Measurements from ENCODE around the gene UACA.

The UACA gene

GRCh38 chr15:70643783-70644125 lies 119.6 kb downstream of the UACA start:
- H2AFZ ChIP-seq (ENCODE audit: low read depth, low read length), result no peak overlapping the region
- H3K36me3 ChIP-seq (replicated peaks; ENCODE audit: low read depth, low read length), result no peaks in the 10 kb centered on the region
- H3K9me3 ChIP-seq (ENCODE audit: insufficient read depth, low read length), result no peaks in the 10 kb centered on the region
- no peak overlapping the region for H3K4me3 ChIP-seq (ENCODE audit: low read length)
- no peak overlapping the region for H3K4me2 ChIP-seq (ENCODE audit: low read length)
- H3K4me1 ChIP-seq (ENCODE audit: low read length), result no peaks in the 10 kb centered on the region
- H3K9ac ChIP-seq (ENCODE audit: low read length), result no peak overlapping the region
- peaks cover 32% of the 10 kb centered on the region for H3K27me3 ChIP-seq (ENCODE audit: low read depth, low read length)
- no peaks in the 10 kb centered on the region for H3K79me2 ChIP-seq (ENCODE audit: low read length)
- H3K27ac ChIP-seq (ENCODE audit: low read length), result no peak overlapping the region
- no peak for TF ChIP-seq EZH2phosphoT487 (IDR thresholded peaks at IDR 0.05; ENCODE audit: low read depth)
- TF ChIP-seq CTCF (IDR thresholded peaks at IDR 0.05; ENCODE audit: low read depth, low read length), result no peak
- no peaks in the 10 kb centered on the region for H4K20me1 ChIP-seq (ENCODE audit: insufficient read depth, low read length)

DNA sequence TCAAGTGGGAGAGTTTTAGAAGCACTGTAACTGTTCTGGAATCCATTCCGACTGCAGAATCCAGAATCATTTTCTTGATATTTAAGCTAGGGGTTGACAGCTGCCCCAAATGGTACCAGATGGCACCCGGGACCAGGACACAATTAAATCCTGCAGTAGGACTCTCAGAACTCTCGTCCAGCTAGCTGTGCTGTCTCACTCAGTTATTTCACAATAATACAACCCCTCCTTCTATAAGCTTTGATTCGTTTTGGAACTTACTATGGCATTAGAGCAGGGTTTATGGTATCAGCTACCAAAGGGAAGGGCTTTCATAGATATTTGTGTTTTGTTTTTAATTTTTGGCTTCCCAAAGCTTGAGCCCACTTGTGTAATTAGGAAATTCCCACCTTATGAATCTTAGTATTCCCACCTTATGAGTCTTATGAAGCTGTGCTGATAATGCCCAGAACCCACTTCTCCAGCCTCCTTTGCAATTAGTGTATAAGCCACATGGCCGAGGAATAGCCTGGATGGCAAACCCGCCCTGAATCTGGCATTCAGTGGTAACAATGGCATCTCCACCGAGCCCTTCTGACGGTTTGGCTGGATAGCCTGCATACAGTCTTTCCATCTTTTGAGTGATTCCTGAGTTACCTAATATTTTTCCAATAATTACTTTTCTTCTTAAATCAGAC lies 120.1 kb downstream of the UACA start:
- peaks cover 32% of the 10 kb centered on the region for H3K27me3 ChIP-seq (ENCODE audit: low read depth, low read length)
- no peak overlapping the region for H3K4me3 ChIP-seq (ENCODE audit: low read length)
- no peaks in the 10 kb centered on the region for H3K79me2 ChIP-seq (ENCODE audit: low read length)
- H2AFZ ChIP-seq (ENCODE audit: low read depth, low read length), result no peak overlapping the region
- no peaks in the 10 kb centered on the region for H4K20me1 ChIP-seq (ENCODE audit: insufficient read depth, low read length)
- no peaks in the 10 kb centered on the region for H3K4me1 ChIP-seq (ENCODE audit: low read length)
- TF ChIP-seq EZH2phosphoT487 (IDR thresholded peaks at IDR 0.05; ENCODE audit: low read depth) (no peak), CTCF (IDR thresholded peaks at IDR 0.05; ENCODE audit: low read depth, low read length) (no peak)
- no peak overlapping the region for H3K27ac ChIP-seq (ENCODE audit: low read length)
- H3K4me2 ChIP-seq (ENCODE audit: low read length), result no peak overlapping the region
- H3K36me3 ChIP-seq (replicated peaks; ENCODE audit: low read depth, low read length), result no peaks in the 10 kb centered on the region
- no peaks in the 10 kb centered on the region for H3K9me3 ChIP-seq (ENCODE audit: insufficient read depth, low read length)
- H3K9ac ChIP-seq (ENCODE audit: low read length), result no peak overlapping the region

GRCh38 chr15:70636540-70637165 lies 126.7 kb downstream of the UACA start:
- H2AFZ ChIP-seq (ENCODE audit: low read depth, low read length), result peak overlapping the region; percentile 24
- no peak overlapping the region for H3K27ac ChIP-seq (ENCODE audit: low read length)
- H4K20me1 ChIP-seq (ENCODE audit: insufficient read depth, low read length), result no peaks in the 10 kb centered on the region
- H3K9ac ChIP-seq (ENCODE audit: low read length), result no peak overlapping the region
- no peaks in the 10 kb centered on the region for H3K36me3 ChIP-seq (replicated peaks; ENCODE audit: low read depth, low read length)
- peak overlapping the region; percentile 41 for H3K4me3 ChIP-seq (ENCODE audit: low read length)
- H3K27me3 ChIP-seq (ENCODE audit: low read depth, low read length), result peaks cover 29% of the 10 kb centered on the region
- TF ChIP-seq CTCF (IDR thresholded peaks at IDR 0.05; ENCODE audit: low read depth, low read length) (peak; percentile 54), EZH2phosphoT487 (IDR thresholded peaks at IDR 0.05; ENCODE audit: low read depth) (no peak)
- no peaks in the 10 kb centered on the region for H3K79me2 ChIP-seq (ENCODE audit: low read length)
- H3K9me3 ChIP-seq (ENCODE audit: insufficient read depth, low read length), result no peaks in the 10 kb centered on the region
- peaks cover 6% of the 10 kb centered on the region; the same call in 1 of the 2 replicates for H3K4me1 ChIP-seq (ENCODE audit: low read length)
- peak overlapping the region; percentile 44 for H3K4me2 ChIP-seq (ENCODE audit: low read length)

DNA sequence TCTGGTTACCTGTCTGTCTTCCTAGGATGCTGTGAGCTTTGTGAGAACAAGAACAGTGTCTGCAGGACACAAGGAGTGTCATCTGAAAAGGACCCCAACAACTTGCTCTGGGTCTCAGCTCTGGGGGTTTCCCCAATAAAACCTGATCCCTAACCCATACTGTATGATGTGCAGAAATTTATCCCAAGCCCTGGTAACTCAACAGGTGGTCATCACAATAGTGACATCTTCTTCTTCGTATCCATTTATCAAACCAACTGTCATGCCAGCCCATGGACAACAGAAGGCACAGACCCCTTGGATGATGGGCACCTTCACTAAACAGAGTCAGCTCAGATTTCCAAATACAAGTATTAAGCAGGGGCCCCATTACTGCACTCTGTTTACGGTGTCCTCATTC lies 127.5 kb downstream of the UACA start:
- no peak overlapping the region for H2AFZ ChIP-seq (ENCODE audit: low read depth, low read length)
- no peaks in the 10 kb centered on the region for H4K20me1 ChIP-seq (ENCODE audit: insufficient read depth, low read length)
- H3K36me3 ChIP-seq (replicated peaks; ENCODE audit: low read depth, low read length), result no peaks in the 10 kb centered on the region
- no peak overlapping the region for H3K27ac ChIP-seq (ENCODE audit: low read length)
- H3K79me2 ChIP-seq (ENCODE audit: low read length), result no peaks in the 10 kb centered on the region
- no peak overlapping the region for H3K9ac ChIP-seq (ENCODE audit: low read length)
- peaks cover 6% of the 10 kb centered on the region; the same call in 1 of the 2 replicates for H3K4me1 ChIP-seq (ENCODE audit: low read length)
- H3K27me3 ChIP-seq (ENCODE audit: low read depth, low read length), result peaks cover 34% of the 10 kb centered on the region
- TF ChIP-seq CTCF (IDR thresholded peaks at IDR 0.05; ENCODE audit: low read depth, low read length) (no peak), EZH2phosphoT487 (IDR thresholded peaks at IDR 0.05; ENCODE audit: low read depth) (no peak)
- no peaks in the 10 kb centered on the region for H3K9me3 ChIP-seq (ENCODE audit: insufficient read depth, low read length)
- H3K4me2 ChIP-seq (ENCODE audit: low read length), result no peak overlapping the region
- no peak overlapping the region for H3K4me3 ChIP-seq (ENCODE audit: low read length)

All from OCI-LY3 (cell line).